ENCODE measurements around the gene AVP.

Gene AVP

DNA sequence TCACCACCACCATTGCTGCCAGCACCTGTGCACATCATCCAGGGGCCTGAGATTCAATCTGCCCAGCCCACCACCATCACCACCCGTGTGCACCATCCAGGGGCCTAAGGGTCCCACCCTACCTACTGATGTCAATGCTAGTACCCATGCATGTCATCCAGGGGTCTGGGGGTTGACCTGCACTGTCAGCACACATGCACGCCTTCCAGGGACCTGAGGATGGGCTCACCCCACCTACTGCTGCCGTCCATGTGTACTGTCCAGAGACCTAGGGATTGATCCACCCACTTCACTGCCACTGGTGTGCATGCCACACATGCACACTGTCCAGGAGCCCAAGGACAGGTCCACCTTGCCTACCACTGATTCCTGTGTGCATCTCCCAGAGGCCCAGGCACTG lies 25.0 kb downstream of the AVP start:
- no peak for DNase-seq (ENCODE audit: extremely low read depth in 1 of 2, low read depth in 1 of 2)

DNA sequence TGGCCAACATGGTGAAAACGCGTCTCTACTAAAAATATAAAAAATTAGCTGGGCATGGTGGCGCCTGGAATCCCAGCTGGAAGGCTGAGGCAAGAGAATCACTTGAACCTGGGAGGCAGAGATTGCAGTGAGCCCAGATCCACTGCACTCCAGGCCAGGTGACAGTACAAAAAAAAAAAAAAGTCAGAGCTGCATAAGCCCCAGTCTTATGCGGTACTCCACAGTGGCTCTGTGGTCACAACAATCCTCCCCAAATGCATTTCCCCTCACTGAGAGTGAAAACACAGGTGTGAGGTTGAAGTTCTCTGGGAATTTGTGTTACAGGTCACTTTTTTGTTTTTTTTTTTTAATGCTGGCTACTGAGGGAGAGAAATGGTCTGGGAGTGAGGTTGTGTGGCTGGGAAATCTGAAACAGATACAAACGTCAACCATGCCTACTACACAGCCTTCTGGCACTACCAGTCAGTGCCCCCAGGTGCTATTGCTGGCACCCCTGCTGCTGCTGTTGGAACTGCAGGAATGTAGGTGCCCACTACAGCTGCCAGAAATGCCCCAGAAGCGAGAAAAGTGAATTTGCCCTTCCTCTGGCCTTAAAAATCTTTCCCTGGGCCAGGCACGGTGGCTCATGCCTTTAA lies 33.0 kb downstream of the AVP start:
- no peak for DNase-seq (ENCODE audit: extremely low read depth in 1 of 2, low read depth in 1 of 2)

DNA sequence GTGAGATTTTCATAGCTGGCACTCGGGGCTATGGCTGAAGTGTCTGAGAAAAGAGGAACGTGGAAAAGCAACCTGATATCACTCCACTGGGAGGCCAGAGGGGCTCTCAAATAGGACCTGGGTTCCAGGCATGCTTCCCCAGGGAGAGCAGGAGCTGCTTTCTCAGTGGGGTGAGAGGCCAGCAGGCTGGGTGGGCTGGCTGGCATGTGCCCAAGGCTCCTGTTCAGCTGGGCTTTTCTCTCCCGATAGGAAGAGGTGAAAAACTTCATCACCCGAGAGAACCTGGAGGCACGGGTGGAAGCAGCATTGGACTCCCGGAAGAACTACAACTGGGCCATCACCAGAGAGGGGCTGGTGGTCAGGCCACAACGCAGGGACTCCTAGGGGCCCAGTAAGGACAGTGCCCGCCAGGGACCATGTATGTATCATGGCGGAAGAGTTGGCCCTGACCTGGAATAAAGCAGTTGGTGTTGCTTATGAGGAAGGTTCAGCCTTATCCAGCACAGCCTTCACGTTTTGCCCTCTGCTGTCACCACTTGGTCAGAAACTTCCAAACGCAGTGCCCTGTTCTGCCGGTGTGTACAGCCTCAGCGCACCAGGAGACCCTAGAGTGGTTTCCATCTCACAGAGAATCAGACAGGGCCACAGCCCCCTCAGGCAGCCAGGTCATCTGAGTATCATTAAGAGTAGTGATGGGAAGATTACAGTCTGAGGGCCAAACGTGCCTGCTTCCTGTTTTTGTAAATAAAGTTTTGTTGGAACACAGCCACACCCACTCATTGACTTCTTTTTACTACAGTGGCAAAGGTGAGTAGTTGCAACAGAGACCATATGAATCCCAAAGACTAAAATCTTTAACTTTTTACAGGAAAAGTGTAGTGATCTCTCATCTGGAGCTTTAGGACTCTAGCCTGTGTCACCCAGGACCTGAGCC lies 36.8 kb downstream of the AVP start:
- DNase-seq (ENCODE audit: extremely low read depth in 1 of 2, low read depth in 1 of 2): no peak

DNA sequence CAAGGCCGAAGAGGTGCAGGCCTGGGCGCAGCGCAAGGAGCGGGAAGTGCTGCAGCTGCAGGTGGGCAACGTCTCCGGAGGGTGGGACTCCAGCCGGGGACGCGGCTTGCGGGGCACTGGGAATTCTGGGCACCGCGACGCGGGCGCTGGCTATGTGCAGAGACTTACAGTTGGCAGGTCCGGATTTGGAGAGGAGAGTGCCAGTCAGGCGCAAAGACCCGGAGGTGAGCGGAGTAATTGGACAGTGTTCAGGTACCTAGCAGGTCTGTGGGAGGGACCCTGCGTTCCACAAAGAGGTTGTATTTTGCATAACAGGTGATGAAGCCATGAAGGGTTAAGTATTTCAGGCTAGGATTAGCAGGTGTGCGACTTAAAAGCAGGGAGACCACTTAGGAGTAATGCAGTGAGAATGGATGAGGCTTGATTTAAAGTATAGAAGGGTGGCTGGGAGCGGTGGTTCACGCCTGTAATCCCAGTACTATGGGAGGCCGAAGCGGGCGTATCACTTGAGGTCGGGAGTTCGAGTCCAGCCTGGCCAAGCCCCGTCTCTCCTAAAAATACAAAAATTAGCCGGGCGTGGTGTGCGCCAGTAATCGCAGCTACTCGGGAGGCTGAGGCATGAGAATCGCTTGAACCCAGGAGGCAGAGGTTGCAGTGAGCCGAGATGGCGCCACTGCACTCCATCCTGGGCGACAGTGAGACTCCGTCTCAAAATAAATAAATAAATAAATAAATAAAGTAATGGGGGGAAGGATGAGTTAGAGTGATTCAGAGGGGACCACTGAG lies 37.7 kb downstream of the AVP start:
- DNase-seq (ENCODE audit: extremely low read depth in 1 of 2, low read depth in 1 of 2): no peak

DNA sequence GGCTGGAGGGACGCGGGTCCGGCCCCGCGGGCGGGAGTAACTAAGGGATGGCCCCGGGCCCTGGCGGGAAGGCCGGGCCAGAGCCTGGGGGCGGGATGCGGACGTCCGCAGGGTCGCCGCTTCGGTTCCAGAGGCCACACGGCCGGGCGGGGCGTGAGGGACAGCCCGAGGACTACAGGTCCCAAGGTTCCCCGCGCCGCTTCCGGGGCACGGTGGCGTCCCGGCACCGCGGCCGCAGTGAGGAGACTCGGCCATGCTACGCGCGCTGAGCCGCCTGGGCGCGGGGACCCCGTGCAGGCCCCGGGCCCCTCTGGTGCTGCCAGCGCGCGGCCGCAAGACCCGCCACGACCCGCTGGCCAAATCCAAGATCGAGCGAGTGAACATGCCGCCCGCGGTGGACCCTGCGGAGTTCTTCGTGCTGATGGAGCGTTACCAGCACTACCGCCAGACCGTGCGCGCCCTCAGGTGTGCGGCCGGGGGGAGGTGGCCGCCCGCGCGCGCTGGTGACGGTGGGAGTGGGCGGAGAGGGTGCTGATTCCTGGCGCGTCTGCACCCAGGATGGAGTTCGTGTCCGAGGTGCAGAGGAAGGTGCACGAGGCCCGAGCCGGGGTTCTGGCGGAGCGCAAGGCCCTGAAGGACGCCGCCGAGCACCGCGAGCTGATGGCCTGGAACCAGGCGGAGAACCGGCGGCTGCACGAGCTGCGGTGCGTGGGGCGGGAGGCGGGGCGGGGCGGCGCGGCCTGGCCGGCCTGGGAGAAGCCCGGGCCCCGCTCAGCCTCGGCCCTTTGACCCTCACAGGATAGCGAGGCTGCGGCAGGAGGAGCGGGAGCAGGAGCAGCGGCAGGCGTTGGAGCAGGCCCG lies 38.5 kb downstream of the AVP start, which contains the start of gene MRPS26:
TSS of gene MRPS26 (plus strand) at position 237 of the 861 bp plus-strand sequence. CDS start at position 254, 17 bp downstream.
- peak; percentile 68 to 74 for DNase-seq (ENCODE audit: extremely low read depth in 1 of 2, low read depth in 1 of 2)

DNA sequence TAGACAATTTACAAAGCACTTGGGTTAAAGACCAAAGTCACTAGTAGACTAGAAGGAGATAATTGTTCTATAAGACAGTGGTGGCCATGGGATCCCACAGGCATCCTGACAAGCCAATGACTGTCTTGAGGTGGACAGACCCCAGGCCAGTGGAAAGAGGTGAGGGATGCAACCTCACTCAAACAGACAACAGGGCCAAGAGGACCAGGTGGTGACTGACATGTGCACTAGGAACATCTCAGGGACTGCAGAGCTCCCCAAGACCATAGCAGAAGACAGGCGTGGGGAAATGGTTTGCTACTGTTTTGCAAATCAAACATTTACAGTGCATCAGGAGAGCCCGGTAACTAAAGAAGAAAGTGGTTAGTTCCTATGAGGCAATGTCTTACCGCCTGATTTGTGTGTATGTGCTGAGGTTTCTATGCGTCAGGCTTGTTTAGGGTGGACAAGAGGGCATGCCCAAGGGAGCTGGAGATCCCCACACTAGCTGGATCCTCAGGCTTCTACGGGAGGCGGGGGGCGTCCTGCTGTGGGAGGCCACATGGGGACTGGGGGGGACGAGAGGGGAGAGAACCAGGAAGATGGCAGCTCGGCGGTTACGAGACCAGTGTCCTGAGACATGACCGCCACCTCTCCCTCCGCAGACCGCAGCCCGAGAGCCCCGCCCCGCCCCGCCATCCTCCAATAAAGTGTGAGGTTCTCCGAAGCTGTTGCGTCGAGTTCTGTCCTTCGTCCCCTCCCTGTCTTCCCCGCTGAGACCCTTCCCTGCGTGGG lies 39.3 kb downstream of the AVP start:
- peak; percentile 37 to 74 for DNase-seq (ENCODE audit: extremely low read depth in 1 of 2, low read depth in 1 of 2)

DNA sequence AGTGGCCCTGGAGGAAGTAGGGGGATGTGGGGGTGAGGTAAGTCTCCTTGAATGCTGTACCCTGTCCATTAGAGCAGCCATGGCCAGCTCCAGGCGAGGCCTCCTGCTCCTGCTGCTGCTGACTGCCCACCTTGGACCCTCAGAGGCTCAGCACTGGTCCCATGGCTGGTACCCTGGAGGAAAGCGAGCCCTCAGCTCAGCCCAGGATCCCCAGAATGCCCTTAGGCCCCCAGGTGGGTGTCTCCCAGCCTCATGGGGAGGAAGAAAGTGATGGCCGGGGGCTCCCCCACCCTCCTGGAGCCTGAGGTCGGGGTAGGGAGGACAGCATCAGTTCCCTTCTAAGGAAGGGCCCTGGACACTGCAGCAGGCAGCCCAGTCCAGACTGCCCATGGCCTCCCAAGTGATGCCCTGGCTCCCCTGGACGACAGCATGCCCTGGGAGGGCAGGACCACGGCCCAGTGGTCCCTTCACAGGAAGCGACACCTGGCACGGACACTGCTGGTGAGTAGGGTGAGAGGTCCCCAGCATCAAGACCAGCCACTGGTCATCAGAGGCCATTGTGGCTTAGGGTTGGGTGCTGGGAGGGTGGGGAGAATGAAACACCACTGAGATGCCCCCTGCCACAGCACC lies 40.1 kb downstream of the AVP start:
- DNase-seq (ENCODE audit: extremely low read depth in 1 of 2, low read depth in 1 of 2): no peak

DNA sequence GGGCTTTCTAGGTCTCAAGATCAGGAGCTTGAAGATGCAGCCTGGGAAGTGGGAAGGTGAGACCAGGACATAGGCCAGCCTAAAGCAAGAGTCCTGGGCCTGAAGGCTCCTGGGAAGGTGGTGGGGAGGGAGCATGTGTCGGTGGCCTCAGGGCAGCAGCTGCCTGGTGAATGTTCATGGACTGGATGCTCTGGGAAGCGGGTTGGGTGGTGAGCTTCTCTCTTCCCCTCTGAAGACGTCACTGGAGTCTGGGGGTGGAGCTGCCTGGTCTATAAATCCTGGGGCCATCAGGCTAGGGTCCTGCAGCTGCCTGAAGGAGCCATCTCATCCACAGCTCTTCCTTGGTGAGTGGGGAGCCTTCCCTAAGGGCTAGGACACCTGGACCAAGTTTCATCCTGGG lies 41.2 kb downstream of the AVP start, which contains the start of gene GNRH2:
TSS of gene GNRH2 (plus strand) at position 301 of the 400 bp plus-strand sequence. CDS start 793 bp downstream, outside the sequence.
- no peak for DNase-seq (ENCODE audit: extremely low read depth in 1 of 2, low read depth in 1 of 2)

DNA sequence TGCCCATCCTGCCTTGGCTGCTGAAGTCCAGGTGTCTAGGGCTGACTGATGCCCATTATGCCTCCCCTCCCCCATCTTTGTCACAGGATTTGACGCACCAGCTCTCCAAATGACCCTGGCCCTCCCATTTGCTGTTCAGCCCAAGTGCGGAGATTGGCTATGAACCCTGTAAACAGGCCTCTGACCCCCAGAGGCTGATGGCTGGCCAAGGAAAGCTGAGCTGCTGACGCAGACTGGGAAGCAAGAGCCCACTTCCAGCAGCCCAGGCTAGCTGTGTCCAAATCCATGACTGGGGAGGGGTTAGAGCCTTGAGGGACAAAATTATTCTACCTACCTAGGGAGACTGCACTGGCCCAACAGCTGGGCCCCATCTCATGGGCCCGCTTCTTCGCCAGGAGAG lies 41.9 kb downstream of the AVP start:
- no peak for DNase-seq (ENCODE audit: extremely low read depth in 1 of 2, low read depth in 1 of 2)

DNA sequence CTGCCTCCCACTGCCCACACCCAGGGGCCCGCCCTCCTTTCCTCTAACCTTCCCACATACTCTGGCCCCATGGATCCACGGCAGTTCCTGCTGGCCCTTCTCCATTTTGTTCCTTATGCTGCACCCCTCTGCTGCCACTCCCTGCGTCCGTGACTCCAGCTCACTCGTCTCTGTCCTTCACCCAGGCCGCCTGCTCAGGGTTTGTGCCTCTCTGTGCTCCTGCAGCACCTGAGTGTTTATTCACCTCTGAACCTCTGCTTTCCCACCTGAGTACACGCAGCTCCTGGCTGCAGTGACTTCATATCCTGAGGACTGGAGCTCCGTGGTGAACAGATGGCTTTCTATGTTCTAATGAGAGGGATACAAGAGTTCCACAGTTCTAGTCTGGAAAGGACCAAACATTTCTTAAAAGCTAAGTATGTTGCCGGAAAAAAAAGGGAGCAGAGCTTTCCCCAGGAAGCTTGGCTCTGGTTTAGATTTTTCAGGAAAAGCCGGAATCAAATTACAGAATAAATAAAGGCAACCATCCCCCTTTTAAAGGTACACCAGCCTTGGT lies 42.6 kb downstream of the AVP start:
- DNase-seq (ENCODE audit: extremely low read depth in 1 of 2, low read depth in 1 of 2): no peak

DNA sequence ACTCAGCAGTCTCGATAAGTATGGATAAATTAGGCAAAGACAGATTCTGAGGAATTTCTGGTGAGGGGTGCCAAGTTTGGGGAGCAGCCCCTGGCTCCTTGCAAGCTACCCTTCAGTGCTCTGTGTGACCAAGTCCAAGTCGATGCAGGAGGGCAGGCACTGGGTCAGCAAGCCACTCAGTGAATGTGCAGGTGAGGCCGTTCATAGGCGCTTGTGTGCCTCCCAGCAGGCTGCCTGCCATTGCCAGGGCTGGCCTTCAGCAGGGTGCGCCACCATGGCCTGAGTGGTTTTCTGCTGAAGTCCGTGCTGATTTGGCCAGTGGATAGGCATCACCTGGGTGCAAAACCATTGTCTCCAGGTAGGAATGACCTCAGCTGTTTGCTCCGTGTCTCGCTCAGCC lies 44.4 kb downstream of the AVP start:
- no peak for DNase-seq (ENCODE audit: extremely low read depth in 1 of 2, low read depth in 1 of 2)

DNA sequence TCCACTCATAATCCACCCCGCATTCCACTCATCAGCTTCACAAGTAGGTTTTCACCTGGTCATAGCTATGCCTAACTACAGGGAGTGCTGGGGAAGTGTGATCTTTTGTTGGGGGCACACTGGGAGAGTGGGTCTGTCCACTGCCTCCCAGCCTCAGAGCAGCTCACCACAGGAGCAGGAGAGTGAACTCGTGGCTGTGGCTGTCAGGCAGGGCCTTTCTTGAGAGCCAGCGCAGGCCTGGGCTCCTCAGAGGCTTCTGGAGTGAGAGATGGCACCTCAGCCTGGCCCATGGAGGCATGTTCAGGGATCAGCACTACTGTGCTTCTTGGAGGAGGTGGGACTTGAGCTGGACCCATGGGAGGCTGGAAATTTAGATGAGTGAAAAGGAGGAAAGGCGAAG lies 45.1 kb downstream of the AVP start:
- DNase-seq (ENCODE audit: extremely low read depth in 1 of 2, low read depth in 1 of 2): no peak

DNA sequence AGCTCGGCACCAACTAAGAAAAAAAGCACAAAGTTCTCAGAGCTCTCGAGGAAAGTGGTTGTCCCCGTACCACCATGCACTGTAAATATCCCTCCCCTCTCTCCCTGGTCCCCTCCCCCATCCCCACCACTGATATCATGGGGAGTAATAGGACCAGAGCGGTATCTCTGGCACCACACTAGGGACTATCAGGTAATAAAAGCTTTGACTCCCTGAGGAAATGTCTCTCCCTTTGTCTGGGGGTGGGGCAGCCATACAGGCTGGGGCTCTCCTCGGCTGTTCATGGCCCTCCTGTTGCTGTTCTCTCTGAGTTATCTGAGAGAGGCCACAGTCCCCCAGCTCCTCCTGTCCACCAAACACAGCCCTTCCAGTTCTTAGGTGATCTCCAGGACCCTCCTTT lies 46.1 kb downstream of the AVP start:
- DNase-seq (ENCODE audit: extremely low read depth in 1 of 2, low read depth in 1 of 2): no peak

DNA sequence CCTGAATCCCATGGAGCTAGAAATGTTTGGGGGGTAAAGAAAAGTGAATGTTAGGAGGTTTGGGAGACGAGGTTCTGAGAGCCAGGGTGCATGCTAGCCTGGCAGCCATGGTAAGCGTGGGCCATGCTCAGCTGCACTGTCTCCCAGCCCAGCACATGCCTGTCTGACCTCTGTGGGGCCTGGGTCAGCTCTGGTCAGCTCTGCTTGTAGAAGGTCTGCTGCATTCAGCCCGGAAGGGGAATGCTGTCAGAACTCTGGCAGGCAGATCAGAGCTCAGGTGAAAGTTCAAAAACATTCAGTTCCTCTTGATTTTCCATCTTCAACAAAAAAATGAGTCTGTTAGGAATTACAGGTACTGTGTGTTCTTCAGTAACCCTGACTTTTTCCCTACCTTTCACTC lies 46.9 kb downstream of the AVP start:
- no peak for DNase-seq (ENCODE audit: extremely low read depth in 1 of 2, low read depth in 1 of 2)

DNA sequence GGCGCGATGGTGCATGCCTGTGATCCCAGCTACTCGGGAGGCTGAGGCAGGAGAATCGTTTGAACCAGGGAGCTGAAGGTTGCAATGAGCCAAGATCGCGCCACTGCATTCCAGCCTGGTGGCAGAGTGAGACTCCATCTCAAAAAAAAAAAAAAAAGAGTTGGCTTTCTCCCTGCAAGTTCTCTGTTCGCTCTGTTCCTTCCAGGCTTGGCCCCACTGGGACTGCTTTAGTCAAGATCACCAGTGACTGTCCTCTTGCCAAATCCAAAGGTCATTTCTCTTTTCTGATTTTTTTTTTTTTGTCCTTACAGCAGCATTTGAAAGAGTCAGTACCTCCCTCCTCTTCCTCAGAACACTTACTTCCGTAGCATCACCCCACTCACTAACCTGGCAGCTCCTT lies 51.9 kb downstream of the AVP start:
- no peak for DNase-seq (ENCODE audit: extremely low read depth in 1 of 2, low read depth in 1 of 2)
